NB4 (cell line): ENCODE measurements around the gene HMCN2.

Experiments used
- MYC ChIP-seq: IDR thresholded peaks from 2 replicates; pipeline ENCODE4 v1.6.1; 2011; ENCODE audit warnings: low read depth, low read length
- POLR2A ChIP-seq: IDR thresholded peaks from 2 replicates; pipeline ENCODE4 v1.6.1; 2011; ENCODE audit warnings: mild to moderate bottlenecking; ENCODE audit not compliant: insufficient read length; ENCODE audit errors: extremely low read depth
- TF ChIP-seq, protein P1 (sequence below): IDR thresholded peaks from one replicate; pipeline ENCODE4 v1.5.1; 2012; ENCODE audit warnings: low read depth, low read length
- TF ChIP-seq, protein P2 (sequence below): IDR thresholded peaks from 2 replicates; pipeline ENCODE4 v1.6.1; 2011; ENCODE audit warnings: low read depth, low read length

DNA sequence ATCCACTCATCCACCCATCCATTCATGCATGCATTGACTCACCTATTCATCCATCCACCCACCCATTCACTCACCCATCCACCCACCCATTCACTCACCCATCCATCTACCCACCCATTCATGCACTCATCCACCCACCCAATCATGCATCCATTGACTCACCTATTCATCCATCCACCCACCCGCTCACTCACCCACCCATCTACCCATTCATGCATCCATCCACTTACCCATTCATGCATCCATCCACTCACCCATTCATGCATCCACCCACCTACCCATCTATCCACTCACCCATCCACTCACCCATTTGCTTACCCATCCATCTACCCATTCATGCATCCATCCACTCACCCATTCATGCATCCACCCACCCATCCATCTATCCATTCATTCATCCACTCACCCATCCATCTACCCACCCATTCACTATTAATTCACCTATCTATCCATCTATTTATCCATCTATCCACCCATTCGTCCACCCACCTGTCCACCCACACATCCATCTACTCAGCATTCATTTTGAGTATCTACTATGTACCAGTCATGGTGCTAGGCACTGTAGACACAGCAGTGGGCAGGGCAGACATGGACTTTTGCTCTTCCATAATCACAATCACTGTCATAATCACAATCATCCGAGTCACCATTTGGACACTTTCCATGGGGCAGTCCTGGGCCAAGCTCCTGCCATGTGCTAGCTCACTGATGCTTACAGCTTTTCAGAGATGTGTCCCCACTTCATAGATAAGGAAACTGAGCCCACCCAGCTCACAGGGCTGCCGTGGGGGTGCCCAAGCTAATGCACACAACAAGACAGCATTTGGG, 34.4 kb downstream of the HMCN2 start:
- TF ChIP-seq, protein P1, sequence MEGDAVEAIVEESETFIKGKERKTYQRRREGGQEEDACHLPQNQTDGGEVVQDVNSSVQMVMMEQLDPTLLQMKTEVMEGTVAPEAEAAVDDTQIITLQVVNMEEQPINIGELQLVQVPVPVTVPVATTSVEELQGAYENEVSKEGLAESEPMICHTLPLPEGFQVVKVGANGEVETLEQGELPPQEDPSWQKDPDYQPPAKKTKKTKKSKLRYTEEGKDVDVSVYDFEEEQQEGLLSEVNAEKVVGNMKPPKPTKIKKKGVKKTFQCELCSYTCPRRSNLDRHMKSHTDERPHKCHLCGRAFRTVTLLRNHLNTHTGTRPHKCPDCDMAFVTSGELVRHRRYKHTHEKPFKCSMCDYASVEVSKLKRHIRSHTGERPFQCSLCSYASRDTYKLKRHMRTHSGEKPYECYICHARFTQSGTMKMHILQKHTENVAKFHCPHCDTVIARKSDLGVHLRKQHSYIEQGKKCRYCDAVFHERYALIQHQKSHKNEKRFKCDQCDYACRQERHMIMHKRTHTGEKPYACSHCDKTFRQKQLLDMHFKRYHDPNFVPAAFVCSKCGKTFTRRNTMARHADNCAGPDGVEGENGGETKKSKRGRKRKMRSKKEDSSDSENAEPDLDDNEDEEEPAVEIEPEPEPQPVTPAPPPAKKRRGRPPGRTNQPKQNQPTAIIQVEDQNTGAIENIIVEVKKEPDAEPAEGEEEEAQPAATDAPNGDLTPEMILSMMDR: no peak
- TF ChIP-seq POLR2A: no peak
- TF ChIP-seq, protein P2, sequence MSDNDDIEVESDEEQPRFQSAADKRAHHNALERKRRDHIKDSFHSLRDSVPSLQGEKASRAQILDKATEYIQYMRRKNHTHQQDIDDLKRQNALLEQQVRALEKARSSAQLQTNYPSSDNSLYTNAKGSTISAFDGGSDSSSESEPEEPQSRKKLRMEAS: no peak
- TF ChIP-seq MYC: no peak
